HG03039 (cell line): ENCODE measurements around the gene DAO.
"Not testable (repeated sequence)": the region's sequence is repeated elsewhere in the genome, so short reads cannot be mapped to it uniquely, and the experiment has no call there.

Source experiments
- ATAC-seq: cut with Tn5 transposase; IDR thresholded peaks from one replicate; pipeline ENCODE4 v1.9.1; 2021; ENCODE audit warnings: mild to moderate bottlenecking, moderate library complexity; ENCODE audit not compliant: unreplicated experiment

The DAO gene

DNA sequence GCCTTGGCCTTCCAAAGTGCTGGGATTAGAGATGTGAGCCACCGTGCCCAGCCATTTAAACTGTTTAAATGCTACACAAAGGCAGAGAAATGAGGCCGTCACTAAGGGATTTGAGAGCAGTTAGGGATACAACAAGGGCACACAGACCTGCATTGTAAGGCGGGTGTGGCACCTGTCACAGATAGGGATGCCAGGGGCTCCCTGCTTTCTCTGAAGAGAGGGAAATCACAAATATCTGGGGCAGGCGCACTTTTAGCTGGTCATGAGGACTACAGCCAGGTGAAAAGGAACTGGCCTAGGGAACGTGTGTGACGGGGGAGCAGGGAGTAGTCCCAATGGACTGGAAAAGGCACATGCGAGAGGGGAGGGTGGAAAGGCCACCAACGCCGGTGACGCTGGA, 32.2 kb upstream of the DAO start:
- ATAC-seq: no peak

DNA sequence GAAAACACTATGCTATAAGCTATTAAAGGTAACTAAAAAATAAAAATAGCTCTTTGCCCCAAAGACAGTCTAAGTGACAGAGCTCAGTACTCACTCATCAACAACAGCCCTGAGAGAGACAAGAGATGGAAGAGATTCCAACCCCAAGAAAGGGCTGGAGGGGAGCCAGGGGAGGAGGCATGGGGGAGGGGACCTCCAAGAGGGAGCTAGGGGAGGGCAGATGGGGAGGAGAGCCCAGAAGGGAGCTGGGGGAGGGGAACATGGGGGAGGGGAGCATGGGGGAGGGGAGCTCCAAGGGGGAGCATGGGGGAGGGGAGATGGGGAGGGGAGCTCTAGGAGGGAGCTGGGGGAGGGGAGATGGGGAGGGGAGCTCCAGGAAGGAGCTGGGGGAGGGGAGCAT, 30.2 kb upstream of the DAO start:
- no peak for ATAC-seq

DNA sequence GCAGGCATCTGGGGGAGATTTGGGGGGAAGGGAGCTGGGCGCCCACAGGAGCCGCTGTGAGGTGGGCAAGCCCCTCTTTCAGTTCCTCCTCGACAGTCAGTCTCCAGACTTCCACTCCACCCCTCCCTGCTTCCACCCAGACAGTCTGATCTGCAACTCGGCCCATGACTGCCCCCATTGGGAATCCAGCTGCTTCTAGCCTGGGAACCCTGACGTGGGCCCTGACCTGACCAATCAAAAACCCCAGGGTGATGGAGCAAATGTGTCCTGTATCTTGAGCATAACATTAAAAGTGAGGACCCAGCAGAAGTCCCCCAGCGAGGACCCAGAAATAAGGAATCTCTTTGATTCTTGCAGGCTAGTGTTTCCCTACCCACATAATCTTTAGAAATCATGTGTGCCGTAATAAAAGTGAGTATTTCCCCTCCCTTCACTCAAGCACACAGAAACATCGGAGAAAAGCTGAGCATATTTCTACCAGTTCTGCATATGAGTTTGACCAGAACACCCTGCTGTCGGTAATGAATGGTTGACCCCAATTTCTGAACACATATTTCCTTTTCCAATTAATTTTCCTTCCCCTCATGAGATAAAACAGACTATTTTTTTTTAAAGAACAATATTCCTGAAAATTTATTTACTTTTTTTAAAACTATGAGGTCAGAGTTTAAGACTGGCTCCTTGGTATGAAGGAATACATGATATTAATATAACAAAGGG, 28.9 kb upstream of the DAO start:
- peak; percentile 58 for ATAC-seq

DNA sequence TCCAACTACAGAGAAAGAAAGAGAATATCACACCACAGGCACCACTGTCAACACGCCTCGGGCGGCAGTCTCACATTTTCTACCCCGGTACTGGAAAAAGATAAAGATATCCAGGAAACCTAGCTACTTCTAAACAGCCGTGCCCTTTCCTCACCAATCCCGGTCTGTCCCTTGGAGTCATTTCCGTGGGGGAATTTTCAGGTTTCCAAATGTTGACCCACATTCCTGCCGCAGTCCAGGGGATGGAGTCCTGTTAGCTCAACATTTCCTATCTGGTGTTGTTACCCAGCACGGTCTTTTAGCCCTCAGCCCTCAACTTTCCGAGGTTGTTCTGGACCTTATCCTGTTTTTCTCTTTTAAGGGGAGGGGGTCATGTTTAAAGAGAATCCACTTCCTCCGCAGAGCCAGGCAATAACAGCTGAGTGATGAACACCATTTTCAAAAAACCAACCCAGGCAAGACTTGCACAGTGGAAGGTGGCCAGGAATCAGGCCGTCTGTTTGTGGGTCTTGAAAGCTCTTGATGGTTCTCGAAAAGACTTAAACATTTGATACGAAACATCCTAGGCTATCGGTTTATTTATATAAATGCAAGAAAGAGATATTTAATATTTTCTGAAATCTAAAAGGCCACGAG, 27.1 kb upstream of the DAO start:
- ATAC-seq: no peak

DNA sequence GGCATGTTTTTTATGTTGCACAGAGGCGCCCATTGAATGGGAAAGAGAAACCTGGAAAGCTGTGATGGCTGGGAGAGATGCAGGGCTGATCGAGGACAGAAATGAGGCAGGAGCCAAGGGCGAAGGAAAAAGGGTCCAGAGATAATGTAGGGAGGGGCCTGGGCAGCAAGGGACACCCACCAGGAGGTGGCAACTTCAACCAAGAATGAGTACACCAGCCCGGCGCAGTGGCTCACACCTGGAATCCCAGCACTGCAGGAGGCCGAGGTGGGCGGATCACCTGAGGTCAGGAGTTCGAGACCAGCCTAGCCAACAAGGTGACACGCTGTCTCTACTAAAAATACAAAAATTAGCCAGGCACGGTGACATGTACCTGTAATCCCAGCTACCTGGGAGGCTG, 26.5 kb upstream of the DAO start:
- no peak for ATAC-seq

DNA sequence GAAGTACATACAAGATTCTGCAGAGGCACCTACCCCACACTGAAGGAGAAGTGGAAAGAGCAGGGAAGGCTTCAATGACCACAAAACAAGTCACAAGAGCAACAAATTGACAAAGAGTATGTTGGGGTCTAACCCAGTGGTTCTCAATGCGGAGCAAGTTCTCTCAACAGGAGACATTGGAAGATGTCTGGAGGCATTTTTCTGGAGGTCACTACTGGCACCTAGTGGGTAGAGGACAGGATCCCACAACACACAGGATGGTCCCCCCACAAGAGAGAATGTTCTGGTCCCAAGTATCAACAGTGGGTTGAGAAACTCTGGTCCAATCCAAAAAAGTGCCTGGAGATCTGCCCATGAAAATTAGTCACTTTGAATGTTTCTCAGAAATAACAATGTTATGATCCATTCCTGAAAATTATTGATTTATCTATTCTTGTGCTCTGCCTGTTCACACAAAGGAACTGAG, 25.9 kb upstream of the DAO start:
- no peak for ATAC-seq

DNA sequence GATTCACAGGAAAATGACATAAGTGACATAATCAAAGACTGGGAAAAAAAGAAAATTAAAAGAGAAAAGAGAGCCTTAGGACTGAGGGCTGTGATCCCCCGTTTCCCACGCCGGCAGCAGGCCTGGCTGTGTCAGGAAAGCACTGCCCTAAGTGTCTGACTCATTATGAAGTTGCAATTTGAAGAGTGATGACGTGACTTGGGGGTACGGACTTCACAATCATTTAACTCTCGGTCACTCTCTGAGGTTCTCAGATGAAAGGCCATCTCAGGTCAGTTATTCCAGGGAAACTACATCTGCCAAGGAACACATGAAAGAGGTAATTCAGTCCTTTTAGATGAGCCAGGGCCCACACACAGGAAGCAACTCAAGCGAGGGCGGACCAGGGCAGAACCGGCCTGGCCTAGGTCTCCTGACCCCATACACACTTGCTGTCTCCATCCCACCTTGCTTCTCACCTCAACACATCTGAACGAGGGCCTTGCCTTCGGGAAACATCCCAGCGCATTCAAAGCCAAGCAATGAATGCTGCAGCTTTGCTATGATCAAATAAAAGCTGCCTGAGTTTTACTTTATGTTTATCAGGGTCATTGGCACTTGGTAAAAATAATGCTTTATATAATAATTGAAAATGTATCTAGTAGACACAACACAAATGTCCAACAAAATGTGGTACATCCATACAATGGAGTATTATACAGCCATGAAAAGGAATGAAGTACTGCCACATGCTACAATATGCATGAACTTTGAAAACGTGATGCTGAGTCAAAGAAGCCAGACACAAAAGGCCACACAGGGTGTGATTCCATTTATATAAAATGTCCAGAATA, 25.2 kb upstream of the DAO start:
- ATAC-seq: no peak

DNA sequence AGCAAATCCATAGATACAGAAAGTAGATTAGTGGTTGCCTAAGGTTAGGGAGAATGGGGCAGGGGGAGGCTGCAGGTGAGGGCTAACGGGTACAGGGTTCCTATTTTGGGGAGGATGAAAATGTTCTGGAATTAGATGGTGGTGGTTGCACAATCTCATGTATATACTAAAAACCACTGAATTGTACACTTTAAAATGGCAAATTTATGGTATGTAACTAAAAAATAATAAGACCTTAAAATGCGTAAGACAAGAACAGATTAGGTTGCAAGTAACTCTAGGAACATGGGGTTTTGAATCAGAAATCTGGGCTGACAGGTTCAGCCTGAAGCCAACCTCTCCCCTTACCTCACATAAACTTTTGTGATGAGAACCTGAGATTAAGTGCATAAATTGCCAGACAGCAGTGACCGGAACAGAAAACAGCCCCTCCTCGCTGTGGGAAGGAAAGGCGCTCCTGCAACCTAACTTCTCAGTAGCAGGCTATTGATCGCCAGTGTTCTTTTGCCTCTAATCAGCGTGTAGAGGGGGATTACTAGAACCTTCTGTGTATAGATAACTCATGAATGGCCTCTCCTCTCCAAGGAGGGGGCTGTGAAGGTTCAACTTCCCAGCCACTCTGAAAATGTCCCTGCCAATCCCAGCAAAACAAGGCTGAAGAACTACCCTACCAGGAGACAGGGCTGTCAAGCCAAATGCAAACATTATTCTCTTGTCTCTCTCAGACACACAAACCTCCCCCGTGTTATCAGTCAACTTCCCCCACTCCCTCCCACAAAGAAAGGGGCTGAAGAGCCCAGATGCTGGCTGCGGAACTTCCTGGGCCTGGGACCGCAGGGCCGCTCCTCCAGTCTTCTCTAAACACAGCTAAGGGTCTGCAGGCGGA, 24.4 kb upstream of the DAO start:
- ATAC-seq: no peak

DNA sequence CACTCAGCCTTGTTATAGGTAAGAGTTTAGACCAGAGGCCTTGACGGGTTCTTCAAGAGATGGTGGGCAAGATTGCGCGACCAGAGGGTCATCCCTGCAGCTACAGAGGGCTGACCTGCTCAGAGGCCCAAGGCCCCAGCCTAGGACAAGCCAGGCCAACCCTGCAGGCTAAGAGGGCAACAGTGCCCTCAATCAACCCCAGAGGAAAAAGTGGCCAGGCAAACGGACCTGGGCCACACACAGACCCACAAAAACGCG, 23.8 kb upstream of the DAO start:
- no peak for ATAC-seq

DNA sequence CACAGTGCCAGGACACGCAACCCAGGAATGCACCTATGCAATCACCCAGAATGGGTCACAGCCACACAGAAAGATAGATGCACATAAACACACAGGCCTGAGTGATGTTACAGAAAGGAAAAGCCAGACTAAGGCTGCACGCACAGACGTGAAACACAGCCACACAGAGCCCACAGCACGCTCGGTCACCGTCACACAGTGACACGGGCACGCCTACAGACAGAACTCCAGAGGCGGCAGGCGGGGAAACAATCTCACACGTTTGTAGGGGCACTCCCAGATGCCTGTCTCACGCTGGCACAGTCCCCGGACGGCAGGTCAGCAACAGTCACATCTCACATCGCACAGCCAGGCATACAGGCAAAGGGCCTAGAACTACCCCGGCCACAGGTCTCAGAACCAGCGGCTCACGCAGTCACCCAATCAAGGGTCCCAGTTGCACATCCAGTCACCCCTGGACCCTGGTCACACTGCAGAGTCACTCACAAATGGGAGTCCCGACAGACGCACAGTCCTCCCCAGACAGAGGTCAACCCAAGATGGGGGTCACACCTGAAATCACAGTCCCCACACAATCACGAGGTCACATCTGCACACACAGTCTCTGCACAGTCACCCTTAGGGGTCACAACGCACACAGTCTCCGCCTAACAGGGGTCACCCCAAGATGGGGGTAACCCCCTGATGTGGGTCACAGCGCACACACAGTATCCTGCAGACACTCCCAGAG, 23.3 kb upstream of the DAO start:
- peak; percentile 19 for ATAC-seq

DNA sequence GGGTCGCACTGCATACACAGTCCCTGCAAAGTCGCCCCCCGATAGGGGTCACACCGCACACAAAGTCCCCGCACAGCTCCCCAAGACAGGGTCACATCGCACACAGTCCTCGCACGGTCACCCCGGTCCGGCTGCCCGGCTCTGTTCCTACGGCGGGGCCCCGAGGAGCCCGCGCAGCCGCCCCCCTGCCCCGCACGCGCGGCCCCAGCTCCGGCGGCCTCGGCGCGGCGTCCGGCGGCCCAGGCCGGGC, 22.8 kb upstream of the DAO start:
- no peak for ATAC-seq

DNA sequence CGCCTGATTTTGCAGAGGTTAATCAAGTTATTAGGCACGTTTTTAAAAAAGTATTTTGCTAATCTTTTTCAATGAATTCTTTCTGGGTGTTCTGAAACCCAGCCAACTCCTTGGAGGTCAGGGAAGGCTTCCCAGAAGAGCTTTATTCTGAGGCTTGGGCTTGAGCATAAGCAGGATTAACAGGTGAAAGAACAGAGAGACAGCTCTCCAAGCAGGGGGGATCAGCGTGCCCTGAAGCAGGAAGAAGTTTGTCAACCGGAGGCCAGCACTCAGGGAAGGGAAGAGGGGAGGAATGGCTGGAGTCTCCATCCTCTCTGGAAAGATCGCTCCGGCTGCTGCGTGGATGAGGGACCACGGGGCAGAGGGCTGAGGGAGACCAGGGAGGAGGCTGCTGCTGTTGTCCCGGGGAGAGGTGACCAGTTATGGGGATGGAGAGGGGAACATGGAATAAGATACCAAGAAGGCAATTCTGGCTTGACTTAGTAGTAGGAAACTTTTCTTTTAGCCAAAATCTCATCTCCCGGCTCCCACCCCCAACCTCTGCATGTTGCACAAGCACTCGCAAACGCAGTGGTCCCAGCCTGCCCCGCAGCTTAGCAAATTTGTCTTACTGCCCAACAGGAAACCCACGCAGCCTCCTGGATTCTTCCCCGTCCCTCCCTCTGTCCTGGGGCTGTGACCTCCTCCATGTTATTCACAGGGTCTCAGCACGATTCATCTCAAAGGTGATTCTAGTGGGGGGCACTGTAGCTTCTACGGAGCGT, 21.4 kb upstream of the DAO start:
- no peak for ATAC-seq

DNA sequence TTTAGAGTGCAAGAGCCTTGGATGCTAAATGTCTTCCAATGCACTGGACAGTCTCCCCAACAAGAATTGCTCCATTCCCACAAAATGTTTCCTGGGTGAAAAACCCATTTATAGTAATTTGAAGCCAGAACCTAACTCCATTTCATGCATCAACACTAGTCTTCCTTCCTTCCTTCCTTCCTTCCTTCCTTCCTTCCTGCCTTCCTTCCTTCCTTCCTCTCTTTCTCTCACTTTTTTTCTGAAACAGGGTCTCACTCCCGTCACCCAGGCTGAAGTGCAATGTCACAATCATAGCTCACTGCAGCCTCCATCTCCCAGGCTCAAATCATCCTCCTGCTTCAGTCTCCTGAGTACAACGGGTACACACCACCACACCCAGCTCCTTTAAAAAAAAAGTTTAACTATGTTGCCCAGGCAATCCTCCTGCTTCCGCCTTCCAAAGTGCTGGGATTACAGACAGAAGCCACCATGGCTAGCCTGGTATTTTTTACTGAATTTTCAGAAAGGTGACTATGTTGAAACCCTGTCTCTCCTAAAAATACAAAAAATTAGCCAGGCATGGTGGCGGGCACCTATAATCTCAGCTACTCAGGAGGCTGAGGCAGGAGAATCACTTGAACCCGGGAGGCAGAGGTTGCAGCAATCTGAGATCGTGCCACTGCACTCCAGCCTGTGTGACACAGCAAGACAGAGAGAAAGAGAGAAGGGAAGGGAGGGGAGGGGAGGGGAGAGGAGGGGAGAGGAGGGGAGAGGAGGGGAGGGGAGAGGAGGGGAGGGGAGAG, 20.6 kb upstream of the DAO start:
- not testable (repeated sequence) for ATAC-seq

DNA sequence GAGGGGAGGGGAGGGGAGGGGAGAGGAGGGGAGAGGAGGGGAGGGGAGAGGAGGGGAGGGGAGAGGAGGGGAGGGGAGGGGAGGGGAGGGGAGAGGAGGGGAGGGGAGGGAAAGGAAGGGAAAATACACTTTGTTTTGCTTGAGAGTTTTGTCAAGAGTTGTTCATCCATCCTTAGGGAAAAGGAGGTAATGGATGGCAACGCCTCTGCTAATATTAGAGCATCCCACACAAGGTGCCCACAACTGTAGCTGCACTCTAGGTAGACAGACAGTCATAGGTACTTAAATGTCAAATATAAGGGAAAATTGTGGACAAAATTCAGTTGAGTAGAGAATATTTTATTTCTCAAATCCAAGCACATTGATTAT, 20.0 kb upstream of the DAO start:
- ATAC-seq: no peak

DNA sequence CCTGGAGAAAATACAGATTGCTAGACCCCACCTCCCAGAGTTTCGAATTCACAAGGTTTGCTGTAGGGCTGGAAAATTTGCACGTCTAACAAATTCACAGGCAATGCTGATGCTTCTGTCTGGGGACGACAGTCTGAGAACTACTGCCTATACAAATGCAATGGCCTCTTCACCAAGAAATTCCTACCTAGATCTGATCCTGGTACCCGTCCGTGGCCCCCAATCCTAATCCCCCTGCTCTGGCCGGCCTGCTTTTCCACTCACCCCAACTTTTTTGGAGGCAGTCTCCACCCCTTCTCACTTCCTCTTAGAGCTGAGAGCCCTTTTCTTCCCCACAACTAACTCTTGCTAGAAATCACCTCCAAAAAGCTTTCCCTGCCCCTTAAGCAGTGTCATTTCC, 19.4 kb upstream of the DAO start:
- no peak for ATAC-seq

DNA sequence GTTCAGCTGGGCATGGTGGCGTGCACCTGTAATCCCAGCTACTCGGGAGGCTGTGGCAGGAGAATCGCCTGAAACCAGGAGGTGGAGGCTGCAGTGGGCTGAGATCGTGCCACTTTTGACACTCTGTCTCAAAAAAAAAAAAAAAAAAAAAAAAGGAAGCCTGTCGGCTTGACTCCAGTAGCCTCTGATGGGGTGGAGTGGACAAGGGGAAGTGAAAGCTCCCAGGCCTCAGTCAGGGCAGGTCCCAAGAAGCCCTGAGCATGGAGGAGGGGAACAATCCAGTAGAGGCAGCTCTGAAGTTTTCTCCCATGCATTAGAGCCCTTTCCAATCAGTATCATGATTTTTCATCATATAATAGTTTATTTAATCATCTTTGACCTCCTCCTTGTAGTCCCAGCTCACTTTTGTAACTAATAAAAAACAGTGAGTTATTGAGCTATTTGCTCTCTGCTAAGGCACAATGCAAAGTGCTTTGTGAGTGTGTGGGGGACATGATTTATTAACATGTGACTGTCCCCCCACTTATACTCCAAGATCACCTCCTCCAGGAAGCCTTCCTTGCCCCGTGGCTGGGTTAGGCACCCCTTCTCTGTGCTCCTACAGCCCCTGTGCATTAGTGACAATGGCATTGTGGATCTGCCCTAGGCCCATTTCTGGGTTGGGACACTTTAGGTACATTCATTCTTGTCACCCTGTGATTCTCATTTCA, 17.9 kb upstream of the DAO start:
- ATAC-seq: no peak

DNA sequence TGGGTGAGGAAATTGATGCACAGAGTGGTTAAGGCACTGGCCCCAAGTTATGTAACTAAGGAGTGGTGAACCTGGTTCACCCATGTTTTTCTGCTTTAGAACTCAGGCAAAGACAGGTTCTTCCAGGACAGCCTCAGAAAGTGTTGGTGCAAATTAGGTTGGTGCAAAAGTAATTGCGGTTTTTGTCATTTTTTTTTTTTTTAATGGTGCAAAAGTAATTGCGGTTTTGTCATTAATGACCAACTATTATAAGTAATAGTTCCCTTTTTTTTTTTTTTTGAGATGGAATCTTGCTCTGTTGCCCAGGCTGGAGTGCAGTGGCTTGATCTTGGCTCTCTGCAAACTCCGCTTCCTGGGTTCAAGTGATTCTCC, 17.3 kb upstream of the DAO start:
- no peak for ATAC-seq

DNA sequence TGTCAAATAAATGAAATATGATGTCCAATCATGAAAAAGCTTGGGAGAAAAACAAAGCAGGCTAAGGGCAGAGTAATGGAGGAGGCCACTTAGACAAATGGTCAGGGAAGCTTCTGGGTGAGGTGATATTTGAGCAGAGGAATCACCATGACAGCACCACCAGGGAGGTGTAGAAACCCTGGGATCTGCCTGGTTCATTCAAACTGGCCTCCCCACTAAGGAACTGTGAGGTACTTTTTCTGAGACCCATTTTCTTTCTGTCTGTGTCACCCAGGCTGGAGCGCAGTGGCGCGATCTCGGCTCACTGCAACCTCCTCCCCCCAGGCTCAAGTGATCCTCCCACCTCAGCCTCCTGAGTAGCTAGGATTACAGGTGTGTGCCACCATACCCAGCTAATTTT, 14.7 kb upstream of the DAO start:
- ATAC-seq: no peak

DNA sequence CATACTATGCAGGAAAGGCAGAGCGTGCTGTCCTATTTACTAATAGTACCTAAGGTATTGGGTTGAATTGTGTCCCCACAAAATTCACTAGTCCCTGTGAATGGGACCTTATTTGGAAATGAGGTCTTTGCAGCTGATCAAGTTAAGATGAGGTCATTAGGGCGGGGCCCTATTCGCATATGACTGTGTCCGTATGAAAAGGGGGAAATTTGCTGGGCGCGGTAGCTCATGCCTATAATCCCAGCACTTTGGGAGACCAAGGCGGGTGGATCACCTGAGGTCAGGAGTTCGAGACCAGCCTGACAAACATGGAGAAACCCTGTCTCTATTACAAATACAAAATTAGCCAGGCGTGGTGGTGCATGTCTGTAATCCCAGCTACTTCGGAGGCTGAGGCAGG, 13.8 kb upstream of the DAO start:
- not testable (repeated sequence) for ATAC-seq
